Panc1 (cell line): Measurements from ENCODE around the gene ASCC3.

ENCODE experiments used
- POLR2AphosphoS5 ChIP-seq: IDR thresholded peaks from 2 replicates; pipeline ENCODE4 v1.6.1; 2012; ENCODE audit warnings: mild to moderate bottlenecking, low read depth, low read length, moderate library complexity
- TF ChIP-seq, protein P1 (sequence below), 2 experiments: IDR thresholded peaks; 2 replicates each; pipeline ENCODE4 v1.6.1; 2011 to 2012; ENCODE audit warnings: low read depth in 2 of 2, control low read depth in 1 of 2, low read length in 1 of 2, mild to moderate bottlenecking in 1 of 2, moderate library complexity in 1 of 2; ENCODE audit not compliant: insufficient read depth in 1 of 2
- TF ChIP-seq, protein P2 (sequence below): fragments of 450-650 bp; IDR thresholded peaks from 2 replicates; pipeline ENCODE4 v1.5.1; 2017; ENCODE audit warnings: mild to moderate bottlenecking

DNA sequence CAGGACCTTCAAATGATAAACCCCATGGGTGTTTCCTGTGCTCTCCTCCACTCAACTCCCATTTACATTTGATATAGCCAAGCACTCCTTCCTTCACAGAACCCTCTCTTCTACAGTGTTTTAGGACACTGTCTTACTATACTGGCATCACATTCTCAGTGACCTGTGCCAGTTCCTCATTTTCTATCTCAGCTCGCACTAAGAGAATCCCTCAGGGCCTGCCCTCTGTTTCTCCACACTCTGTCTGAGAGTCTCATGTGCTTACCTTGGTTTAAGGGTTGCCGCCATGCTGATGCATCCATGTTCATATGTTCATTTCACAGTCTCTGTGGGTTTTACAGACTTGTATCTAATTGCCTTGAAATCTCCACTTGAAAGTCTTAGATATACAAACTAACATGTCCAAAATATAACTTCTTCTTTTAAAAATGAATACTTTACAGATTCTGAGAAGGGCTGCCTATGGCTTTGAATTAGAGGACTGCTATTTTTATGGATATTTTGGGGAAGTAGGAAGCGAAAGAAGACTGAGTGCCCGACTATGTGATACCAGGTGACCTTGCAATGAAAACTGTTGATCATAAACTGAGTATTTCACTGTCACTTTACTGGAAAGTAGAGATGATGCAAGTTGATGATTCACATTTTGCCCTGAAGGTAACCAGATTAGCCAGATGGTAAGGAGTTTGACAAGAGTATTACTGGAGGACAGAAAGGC is 263.3 kb downstream of the ASCC3 start:
- TF ChIP-seq, protein P1, sequence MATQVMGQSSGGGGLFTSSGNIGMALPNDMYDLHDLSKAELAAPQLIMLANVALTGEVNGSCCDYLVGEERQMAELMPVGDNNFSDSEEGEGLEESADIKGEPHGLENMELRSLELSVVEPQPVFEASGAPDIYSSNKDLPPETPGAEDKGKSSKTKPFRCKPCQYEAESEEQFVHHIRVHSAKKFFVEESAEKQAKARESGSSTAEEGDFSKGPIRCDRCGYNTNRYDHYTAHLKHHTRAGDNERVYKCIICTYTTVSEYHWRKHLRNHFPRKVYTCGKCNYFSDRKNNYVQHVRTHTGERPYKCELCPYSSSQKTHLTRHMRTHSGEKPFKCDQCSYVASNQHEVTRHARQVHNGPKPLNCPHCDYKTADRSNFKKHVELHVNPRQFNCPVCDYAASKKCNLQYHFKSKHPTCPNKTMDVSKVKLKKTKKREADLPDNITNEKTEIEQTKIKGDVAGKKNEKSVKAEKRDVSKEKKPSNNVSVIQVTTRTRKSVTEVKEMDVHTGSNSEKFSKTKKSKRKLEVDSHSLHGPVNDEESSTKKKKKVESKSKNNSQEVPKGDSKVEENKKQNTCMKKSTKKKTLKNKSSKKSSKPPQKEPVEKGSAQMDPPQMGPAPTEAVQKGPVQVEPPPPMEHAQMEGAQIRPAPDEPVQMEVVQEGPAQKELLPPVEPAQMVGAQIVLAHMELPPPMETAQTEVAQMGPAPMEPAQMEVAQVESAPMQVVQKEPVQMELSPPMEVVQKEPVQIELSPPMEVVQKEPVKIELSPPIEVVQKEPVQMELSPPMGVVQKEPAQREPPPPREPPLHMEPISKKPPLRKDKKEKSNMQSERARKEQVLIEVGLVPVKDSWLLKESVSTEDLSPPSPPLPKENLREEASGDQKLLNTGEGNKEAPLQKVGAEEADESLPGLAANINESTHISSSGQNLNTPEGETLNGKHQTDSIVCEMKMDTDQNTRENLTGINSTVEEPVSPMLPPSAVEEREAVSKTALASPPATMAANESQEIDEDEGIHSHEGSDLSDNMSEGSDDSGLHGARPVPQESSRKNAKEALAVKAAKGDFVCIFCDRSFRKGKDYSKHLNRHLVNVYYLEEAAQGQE (IDR thresholded peaks at IDR 0.05; ENCODE audit: insufficient read depth in 1 of 2, low read depth in 2 of 2, low read length in 1 of 2) = no peak
- TF ChIP-seq, protein P2, sequence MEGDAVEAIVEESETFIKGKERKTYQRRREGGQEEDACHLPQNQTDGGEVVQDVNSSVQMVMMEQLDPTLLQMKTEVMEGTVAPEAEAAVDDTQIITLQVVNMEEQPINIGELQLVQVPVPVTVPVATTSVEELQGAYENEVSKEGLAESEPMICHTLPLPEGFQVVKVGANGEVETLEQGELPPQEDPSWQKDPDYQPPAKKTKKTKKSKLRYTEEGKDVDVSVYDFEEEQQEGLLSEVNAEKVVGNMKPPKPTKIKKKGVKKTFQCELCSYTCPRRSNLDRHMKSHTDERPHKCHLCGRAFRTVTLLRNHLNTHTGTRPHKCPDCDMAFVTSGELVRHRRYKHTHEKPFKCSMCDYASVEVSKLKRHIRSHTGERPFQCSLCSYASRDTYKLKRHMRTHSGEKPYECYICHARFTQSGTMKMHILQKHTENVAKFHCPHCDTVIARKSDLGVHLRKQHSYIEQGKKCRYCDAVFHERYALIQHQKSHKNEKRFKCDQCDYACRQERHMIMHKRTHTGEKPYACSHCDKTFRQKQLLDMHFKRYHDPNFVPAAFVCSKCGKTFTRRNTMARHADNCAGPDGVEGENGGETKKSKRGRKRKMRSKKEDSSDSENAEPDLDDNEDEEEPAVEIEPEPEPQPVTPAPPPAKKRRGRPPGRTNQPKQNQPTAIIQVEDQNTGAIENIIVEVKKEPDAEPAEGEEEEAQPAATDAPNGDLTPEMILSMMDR = no peak
- no peak for TF ChIP-seq POLR2AphosphoS5
